T-cell (primary cell): ENCODE results near the gene CHRND. TPM values are rescaled to one million over a fixed set of nuclear protein-coding genes. Genes with fewer than 3 reads are reported as not detected.

Experiments used
- ATAC-seq, 4 experiments: fragments of 200-7000 bp in 3 of 4; fragments of 150-1000 bp in 1 of 4; cut with Tn5 transposase; replicated peaks in 1 of 4; 1 replicate in 3 of 4; 2 replicates in 1 of 4; pipeline ENCODE4 v1.10.0; 2021; ENCODE audit warnings: moderate library complexity in 3 of 4, mild to moderate bottlenecking in 2 of 4, moderate number of reproducible peaks in 1 of 4
- CTCF ChIA-PET, 2 donors: fragments of 300-600 bp; sonication (Branson Sonifier 250); formaldehyde crosslinking; loops; one replicate each; lab custom pipeline; 2022; ENCODE audit warnings: antibody characterized with exemption in 2 of 2; lab: Charles Lee
- POLR2A ChIA-PET, 2 donors: fragments of 300-600 bp; sonication (Branson Sonifier 250); formaldehyde crosslinking; loops; one replicate each; lab custom pipeline; 2022; ENCODE audit warnings: antibody characterized with exemption in 2 of 2; lab: Charles Lee
- DNase-seq, 35 experiments: peaks; one replicate each; pipeline versions ENCODE4 v3.0.0 to v3.0.0-alpha.2; 2013 to 2023
- H3K27ac ChIP-seq: one replicate; pipeline ENCODE4 v1.5.1; 2013; ENCODE audit warnings: low read length
- H3K27me3 ChIP-seq, 2 experiments: replicated peaks in 1 of 2; 1 replicate in 1 of 2; 2 replicates in 1 of 2; pipeline versions ENCODE4 v1.6.1 to v1.7.0; 2013; ENCODE audit warnings: low read length in 1 of 2, mixed read lengths in 1 of 2; ENCODE audit not compliant: control insufficient read depth in 2 of 2, insufficient read depth in 2 of 2; ENCODE audit errors: extremely low read depth in 1 of 2
- H3K36me3 ChIP-seq, 2 donors: 1 replicate in 1 of 2; 2 replicates in 1 of 2; pipeline versions ENCODE4 v1.6.1 to v1.7.0; 2013; ENCODE audit warnings: low read length in 1 of 2; ENCODE audit not compliant: control insufficient read depth in 2 of 2, insufficient read depth in 1 of 2; ENCODE audit errors: extremely low read depth in 1 of 2
- H3K4me1 ChIP-seq, 2 experiments: 1 replicate in 1 of 2; 2 replicates in 1 of 2; pipeline versions ENCODE4 v1.6.1 to v1.7.0; 2013; ENCODE audit warnings: low read length in 2 of 2, mixed read lengths in 1 of 2; ENCODE audit not compliant: insufficient read depth in 2 of 2, control insufficient read depth in 1 of 2; ENCODE audit errors: extremely low read depth in 1 of 2
- H3K4me3 ChIP-seq, 2 donors: 1 replicate in 1 of 2; 2 replicates in 1 of 2; pipeline versions ENCODE4 v1.5.1 to v1.7.0; 2013; ENCODE audit warnings: mild to moderate bottlenecking in 2 of 2, low read length in 1 of 2, moderate library complexity in 1 of 2; ENCODE audit not compliant: control insufficient read depth in 1 of 2; ENCODE audit errors: extremely low read depth in 1 of 2
- H3K9me3 ChIP-seq: 2 replicates; pipeline ENCODE4 v1.7.0; 2013
- H3K27ac Mint-ChIP-seq, 2 donors: one replicate each; pipeline ENCODE4 v1.8.0; 2020 to 2021; ENCODE audit warnings: mild to moderate bottlenecking in 2 of 2, mixed read lengths in 2 of 2
- H3K27me3 Mint-ChIP-seq, 2 donors: one replicate each; pipeline ENCODE4 v1.8.0; 2021 to 2022; ENCODE audit warnings: mixed read lengths in 2 of 2
- H3K36me3 Mint-ChIP-seq: one replicate; pipeline ENCODE4 v1.8.0; 2021; ENCODE audit warnings: mixed read lengths
- H3K4me1 Mint-ChIP-seq, 3 donors: one replicate each; pipeline ENCODE4 v1.8.0; 2020 to 2022; ENCODE audit warnings: mixed read lengths in 3 of 3, mild to moderate bottlenecking in 1 of 3
- H3K4me3 Mint-ChIP-seq, 3 donors: one replicate each; pipeline ENCODE4 v1.8.0; 2020 to 2022; ENCODE audit warnings: mild to moderate bottlenecking in 3 of 3, mixed read lengths in 3 of 3, moderate library complexity in 3 of 3
- H3K9me3 Mint-ChIP-seq, 3 donors: one replicate each; pipeline ENCODE4 v1.8.0; 2020 to 2022; ENCODE audit warnings: mixed read lengths in 3 of 3
- WGBS: methylation state at CpG from one replicate; pipeline ENCODE4 v1.1.5; 2013; ENCODE audit warnings: missing lambda C conversion rate; ENCODE audit not compliant: insufficient coverage; 5-methylcytosine and 5-hydroxymethylcytosine counted together
- total RNA-seq, 35 experiments: library from RNA in 6 of 35; stranded (reverse) in 6 of 35; fragments of 120-200 nt in 1 of 35; gene quantifications; one replicate each; pipeline versions ENCODE4 v1.2.1 to v1.2.4 and lab custom pipeline; 2013 to 2026

Gene CHRND
- total RNA-seq, 5 donors from 2014 or later (not counting 1 experiment from before 2014, with no cell fraction given) = not detected

DNA sequence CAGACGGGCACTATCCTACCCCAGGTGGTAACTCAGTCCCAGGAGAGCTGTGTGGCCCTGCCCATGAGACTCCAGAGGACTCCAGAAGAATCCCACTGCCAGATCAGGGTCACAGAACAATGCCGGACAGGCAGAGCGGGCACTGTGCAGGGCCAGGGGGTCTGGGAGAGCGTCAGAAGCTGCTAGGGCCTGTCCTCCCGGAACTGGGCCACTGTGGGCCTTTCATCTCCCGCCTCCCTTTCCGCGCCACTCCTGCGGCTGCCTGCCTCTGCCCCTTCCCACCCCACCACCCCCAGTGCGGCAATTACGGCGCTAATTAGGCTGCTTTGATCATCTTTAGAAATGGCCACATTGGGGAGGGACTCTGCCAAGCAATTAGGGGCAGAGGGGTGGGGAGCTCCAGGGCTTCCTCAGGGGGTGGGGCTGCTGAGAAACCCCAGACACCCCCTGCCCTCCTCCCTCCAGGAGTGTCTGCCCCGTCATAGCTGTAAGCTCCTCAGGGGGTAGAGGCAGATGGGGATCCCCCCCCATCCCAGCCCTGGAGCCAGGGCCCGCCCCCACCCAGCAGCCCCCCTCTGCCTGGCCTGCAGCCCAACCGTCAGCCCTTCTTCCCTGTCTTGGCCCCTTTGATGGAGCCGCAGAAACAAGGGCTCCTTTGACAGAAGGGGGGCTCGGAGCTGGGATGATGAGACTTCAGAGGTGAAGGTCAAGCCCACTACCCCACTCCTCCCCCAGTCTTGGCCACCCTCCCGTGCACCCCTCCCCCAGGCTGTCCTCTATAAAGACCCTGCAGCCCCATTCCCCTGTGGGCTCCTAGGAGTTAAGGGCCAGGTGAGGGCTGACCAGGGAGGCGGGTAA, 6.2 kb upstream of the CHRND start, which contains the start of gene PRSS56:
PRSS56 (plus strand) TSS at position 808 of the 858 bp plus-strand sequence. CDS start 211 bp downstream, outside the sequence.
- DNase-seq (no peak), ATAC-seq (no peak)
- Mint-ChIP-seq H3K27me3 (peaks cover 22 to 47% of the 10 kb centered on the region in 2 donors), H3K36me3 (no peaks in the 10 kb centered on the region), H3K9me3 (no peaks in the 10 kb centered on the region), H3K27ac (no peak within 1 kb of the TSS), H3K4me3 (peak within 1 kb of the TSS in 1 of 3 donors; percentile 63), H3K4me1 (peaks cover 0 to 10% (median 8%) of the 10 kb centered on the region in 3 donors)
- ChIA-PET POLR2A (interaction anchor here in 1 of 2 donors (0.6 kb wide), 1 partner anchor 50 kb away, joined by 5 read pairs; no protein-coding TSS in a partner anchor), CTCF (interaction anchor here in 1 of 2 donors (0.9 kb wide), 1 partner anchor 32 kb away, joined by 6 read pairs; no protein-coding TSS in a partner anchor)
- H3K27ac ChIP-seq = no peak within 1 kb of the TSS
- peaks cover 0 to 70% of the 10 kb centered on the region in 2 experiments for H3K27me3 ChIP-seq
- 81% methylated on average over 9 of the region's 19 CpGs for WGBS
- peaks cover 0 to 28% of the 10 kb centered on the region in 2 experiments for H3K4me1 ChIP-seq
- no peak within 1 kb of the TSS for H3K4me3 ChIP-seq
- no peaks in the 10 kb centered on the region for H3K36me3 ChIP-seq
- no peaks in the 10 kb centered on the region for H3K9me3 ChIP-seq

DNA sequence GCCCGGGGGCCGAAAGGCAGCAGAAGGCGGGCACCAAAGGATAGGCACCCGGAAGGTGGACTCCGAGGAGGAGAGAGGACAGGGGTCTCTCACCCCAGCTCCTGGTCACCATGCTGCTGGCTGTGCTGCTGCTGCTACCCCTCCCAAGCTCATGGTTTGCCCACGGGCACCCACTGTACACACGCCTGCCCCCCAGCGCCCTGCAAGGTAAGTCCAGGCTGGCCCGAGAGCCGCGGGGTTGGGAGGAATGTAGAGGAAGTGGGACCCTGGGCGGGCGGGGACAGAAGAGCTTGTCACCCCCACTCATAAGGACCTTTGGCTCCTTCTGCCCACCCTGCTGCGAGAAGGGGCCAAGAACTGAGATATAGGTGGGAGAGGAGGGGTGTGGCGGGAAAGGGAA, 5.5 kb upstream of the CHRND start:
- H3K4me1 Mint-ChIP-seq = peaks cover 0 to 10% (median 8%) of the 10 kb centered on the region in 3 donors
- H3K27me3 ChIP-seq = peaks cover 0 to 76% of the 10 kb centered on the region in 2 experiments
- H3K36me3 ChIP-seq = no peaks in the 10 kb centered on the region
- H3K27me3 Mint-ChIP-seq = peaks cover 22 to 47% of the 10 kb centered on the region in 2 donors
- H3K36me3 Mint-ChIP-seq = no peaks in the 10 kb centered on the region
- H3K9me3 ChIP-seq = no peaks in the 10 kb centered on the region
- CTCF ChIA-PET = interaction anchor here (0.6 to 0.9 kb wide), 2 partner anchors 14 to 32 kb away, joined by 3 to 6 read pairs; no protein-coding TSS in a partner anchor
- no peak overlapping the region for H3K4me3 ChIP-seq
- ATAC-seq (no peak), DNase-seq (no peak)
- POLR2A ChIA-PET = interaction anchor here in 1 of 2 donors (0.6 kb wide), 1 partner anchor 49 kb away, joined by 5 read pairs; no protein-coding TSS in a partner anchor
- H3K27ac Mint-ChIP-seq = no peak overlapping the region
- no peaks in the 10 kb centered on the region for H3K9me3 Mint-ChIP-seq
- H3K4me1 ChIP-seq = peaks cover 0 to 28% of the 10 kb centered on the region in 2 experiments
- H3K4me3 Mint-ChIP-seq = peak overlapping the region in 1 of 3 donors; percentile 30
- H3K27ac ChIP-seq = no peak overlapping the region
- WGBS = 72% methylated on average over 6 of the region's 15 CpGs

DNA sequence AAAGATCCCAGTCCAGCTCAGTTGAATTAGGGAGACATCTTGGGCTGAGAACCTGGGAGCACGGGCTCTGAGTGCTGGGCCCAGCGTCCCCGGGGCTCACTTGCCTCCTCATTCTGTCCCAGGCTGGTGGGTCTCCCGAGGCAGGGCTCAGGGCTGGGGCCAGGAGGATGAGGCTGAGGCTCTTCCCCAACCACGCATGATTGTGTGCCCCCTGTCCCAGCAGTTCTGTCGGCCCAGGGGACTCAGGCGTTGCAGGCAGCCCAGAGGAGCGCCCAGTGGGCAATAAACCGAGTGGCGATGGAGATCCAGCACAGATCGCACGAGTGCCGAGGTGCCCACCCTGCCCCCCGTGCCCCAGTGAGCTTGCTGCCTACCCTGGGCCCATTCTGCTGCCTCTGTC, 4.9 kb upstream of the CHRND start:
- H3K27me3 Mint-ChIP-seq = peaks cover 22 to 49% of the 10 kb centered on the region in 2 donors

GRCh38 chr2:232521959-232522622, 3.9 kb upstream of the CHRND start:
- Mint-ChIP-seq H3K27me3 (peaks cover 22 to 52% of the 10 kb centered on the region in 2 donors), H3K4me1 (peaks cover 0 to 10% (median 8%) of the 10 kb centered on the region in 3 donors), H3K36me3 (no peaks in the 10 kb centered on the region), H3K9me3 (no peaks in the 10 kb centered on the region), H3K4me3 (peak overlapping the region in 1 of 3 donors; percentile 71), H3K27ac (no peak overlapping the region)
- Histone ChIP-seq H3K27me3 (peaks cover 2 to 89% of the 10 kb centered on the region in 2 experiments), H3K4me3 (peak overlapping the region; percentile 27 to 38), H3K4me1 (peaks cover 0 to 28% of the 10 kb centered on the region in 2 experiments), H3K27ac (no peak overlapping the region), H3K9me3 (no peaks in the 10 kb centered on the region), H3K36me3 (no peaks in the 10 kb centered on the region)
- ATAC-seq (peak; percentile 68 to 85 (median 76)), DNase-seq (peak in 34 of 35 experiments; percentile 25 to 80 (median 56))
- 9% methylated on average over 66 of the region's 66 CpGs for WGBS
- POLR2A ChIA-PET = interaction anchor here in 1 of 2 donors (0.5 kb wide), 1 partner anchor 1851 kb away, joined by 3 read pairs; no protein-coding TSS in a partner anchor
- CTCF ChIA-PET = no interaction called here

More for the DNA sequence above, 4.9 kb upstream of the CHRND start:
- Mint-ChIP-seq H3K4me1 (peaks cover 0 to 10% (median 8%) of the 10 kb centered on the region in 3 donors), H3K4me3 (peak overlapping the region in 1 of 3 donors; percentile 63), H3K27ac (no peak overlapping the region), H3K36me3 (no peaks in the 10 kb centered on the region), H3K9me3 (no peaks in the 10 kb centered on the region)
- H3K27ac ChIP-seq = no peak overlapping the region
- DNase-seq (no peak), ATAC-seq (no peak)
- 86% methylated on average over 14 of the region's 14 CpGs for WGBS
- peaks cover 0 to 82% of the 10 kb centered on the region in 2 experiments for H3K27me3 ChIP-seq
- no peak overlapping the region for H3K4me3 ChIP-seq
- no peaks in the 10 kb centered on the region for H3K9me3 ChIP-seq
- CTCF ChIA-PET = interaction anchor here in 1 of 2 donors (0.6 kb wide), 1 partner anchor 14 kb away, joined by 3 read pairs; no protein-coding TSS in a partner anchor
- POLR2A ChIA-PET = no interaction called here
- H3K4me1 ChIP-seq = peaks cover 0 to 28% of the 10 kb centered on the region in 2 experiments
- no peaks in the 10 kb centered on the region for H3K36me3 ChIP-seq

- 25% methylated on average over 41 of the region's 46 CpGs for WGBS
- H3K4me3 Mint-ChIP-seq = peak overlapping the region; percentile 25 to 71 (median 59)
- peaks cover 0 to 11% (median 8%) of the 10 kb centered on the region in 3 donors for H3K4me1 Mint-ChIP-seq
- ChIA-PET CTCF (no interaction called here), POLR2A (no interaction called here)
- H3K9me3 ChIP-seq = no peaks in the 10 kb centered on the region
- H3K36me3 ChIP-seq = no peaks in the 10 kb centered on the region
- peaks cover 22 to 55% of the 10 kb centered on the region in 2 donors for H3K27me3 Mint-ChIP-seq
- ATAC-seq (peak; percentile 11 to 32 (median 22)), DNase-seq (peak in 1 of 35 experiments; percentile 12)
- no peak overlapping the region for H3K27ac ChIP-seq
- peaks cover 0 to 28% of the 10 kb centered on the region in 2 experiments for H3K4me1 ChIP-seq
- H3K27me3 ChIP-seq = peaks cover 2 to 91% of the 10 kb centered on the region in 2 experiments
- no peaks in the 10 kb centered on the region for H3K36me3 Mint-ChIP-seq
- H3K4me3 ChIP-seq = peak overlapping the region; percentile 27 to 38
- no peak overlapping the region for H3K27ac Mint-ChIP-seq
- no peaks in the 10 kb centered on the region for H3K9me3 Mint-ChIP-seq
Observed at GRCh38 chr2:232522623-232523401, 3.1 kb upstream of the CHRND start.
